Stimulated activated CD4-positive, alpha-beta T cell treated with anti-CD3 and anti-CD28 coated beads, Interleukin-12 subunit alpha, Interleukin-12 subunit beta, amount 100 ng/mL, for 4 hours (primary cell): ENCODE measurements around the gene SV2B.
"Not testable (repeated sequence)": the region's sequence is repeated elsewhere in the genome, so short reads cannot be mapped to it uniquely, and the experiment has no call there.

Source experiments
- DNase-seq: peaks from one replicate; pipeline ENCODE4 v3.0.0-alpha.2; 2020

Gene SV2B

DNA sequence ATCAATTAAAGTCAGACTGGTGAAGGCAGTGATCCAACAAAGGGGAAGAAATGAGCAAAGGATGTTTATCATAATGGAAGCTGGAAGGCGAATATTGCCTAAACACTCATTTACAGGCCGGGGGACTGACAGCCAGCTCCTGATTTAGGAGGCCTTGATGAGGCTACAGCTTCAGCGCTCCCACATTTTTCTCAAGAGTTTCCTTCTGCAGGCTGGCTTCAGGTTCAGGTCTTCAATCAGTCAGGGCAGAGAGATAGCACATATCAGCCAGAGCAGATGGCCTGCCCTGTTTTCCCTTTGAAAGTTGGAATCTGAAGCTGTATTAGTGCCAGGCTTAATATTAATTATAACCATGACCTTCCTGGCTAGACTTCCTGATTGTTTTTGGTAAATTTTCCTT lies 218.9 kb downstream of the SV2B start:
- DNase-seq, result no peak

DNA sequence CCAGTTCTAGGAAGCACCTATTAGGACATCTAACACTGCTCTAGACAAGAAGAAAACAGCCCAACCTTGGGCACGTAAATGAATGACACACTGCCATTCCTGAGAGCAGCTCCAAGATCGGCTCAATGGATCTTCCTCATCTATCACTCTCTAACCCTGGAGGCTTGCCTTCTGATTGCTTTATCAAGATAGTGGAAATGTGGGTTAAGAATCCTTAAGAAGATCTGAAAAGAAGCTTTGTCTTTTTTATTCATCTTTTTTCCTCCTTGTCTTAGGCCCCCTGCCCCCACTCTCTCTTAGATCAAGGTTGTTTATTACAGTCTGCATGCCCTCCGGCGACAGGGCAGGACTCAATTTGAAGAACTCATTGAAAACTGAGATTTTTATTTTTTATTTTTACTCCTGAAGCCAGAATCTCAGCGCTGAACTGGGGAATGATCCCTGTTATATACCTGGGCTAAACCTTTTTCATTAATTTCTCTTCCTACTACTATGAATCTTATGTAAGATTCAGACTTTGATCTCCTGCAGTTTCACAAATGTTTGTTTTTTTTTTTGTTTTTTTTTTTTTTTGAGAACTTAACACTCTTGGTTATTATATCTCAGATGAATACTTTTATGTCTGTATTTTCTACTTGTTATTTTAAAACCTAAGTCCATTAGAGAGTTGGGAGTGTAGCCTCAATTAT lies 219.5 kb downstream of the SV2B start:
- DNase-seq, result no peak

DNA sequence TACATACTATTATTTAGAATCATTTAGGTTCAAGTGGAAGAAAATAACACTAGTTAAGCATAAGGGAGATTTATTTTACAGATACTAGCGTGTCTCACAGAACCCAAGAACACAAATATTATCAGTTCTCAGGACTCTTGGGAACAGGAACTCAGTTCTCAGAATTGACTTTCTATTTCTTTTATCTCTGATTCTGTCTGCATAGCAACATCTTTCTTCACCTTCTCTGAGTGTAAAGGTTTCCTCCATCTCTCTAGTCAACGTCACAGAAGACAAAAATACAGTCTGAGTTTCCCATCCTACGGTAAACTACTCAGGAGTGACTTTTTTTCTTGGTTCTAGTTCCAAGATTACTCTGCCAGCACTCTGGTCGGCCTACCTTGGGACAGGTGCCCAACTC lies 220.0 kb downstream of the SV2B start:
- no peak for DNase-seq

DNA sequence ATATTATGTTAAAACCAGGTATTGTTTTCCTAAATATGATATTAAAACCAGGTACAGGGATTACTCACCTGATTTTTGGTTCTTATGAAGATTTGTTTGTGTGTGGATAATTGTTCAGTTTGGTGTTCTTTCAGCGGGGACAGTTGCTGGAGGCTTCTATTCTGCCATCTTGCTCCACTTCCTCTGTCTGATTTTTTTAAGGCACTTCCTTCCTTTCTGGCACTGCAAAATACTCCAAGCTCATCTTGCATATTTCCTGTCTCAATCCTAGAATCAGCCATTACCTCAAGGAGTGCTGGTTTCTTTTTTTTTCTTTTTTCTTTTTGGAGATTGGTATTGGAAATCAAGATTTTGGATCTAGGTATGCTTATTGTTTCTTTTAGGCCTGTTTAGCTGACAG lies 229.9 kb downstream of the SV2B start:
- no peak for DNase-seq

- DNase-seq, result no peak
Observed at GRCh38 chr15:91331581-91331980, 231.5 kb downstream of the SV2B start.

DNA sequence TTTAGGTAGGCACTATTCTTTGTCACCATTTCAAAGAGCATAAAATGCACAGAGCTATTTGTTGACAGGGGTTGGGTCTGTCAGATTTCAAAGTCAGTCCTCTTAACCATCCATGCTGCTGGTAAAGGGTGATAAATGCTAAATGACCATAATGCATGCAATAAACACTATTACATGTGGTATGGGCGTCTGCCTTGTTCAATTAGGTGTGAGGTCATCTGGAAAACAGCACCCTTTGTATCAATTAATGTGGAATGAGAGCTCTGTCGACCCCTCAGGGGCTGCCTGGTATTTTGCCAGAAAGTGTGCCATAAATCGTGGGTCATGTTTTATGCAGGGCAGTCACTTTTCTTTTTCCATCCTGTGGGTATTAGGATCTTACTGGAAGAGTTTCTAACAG lies 235.6 kb downstream of the SV2B start:
- no peak for DNase-seq

- no peak for DNase-seq
Observed at GRCh38 chr15:91336687-91337086, 236.6 kb downstream of the SV2B start.

DNA sequence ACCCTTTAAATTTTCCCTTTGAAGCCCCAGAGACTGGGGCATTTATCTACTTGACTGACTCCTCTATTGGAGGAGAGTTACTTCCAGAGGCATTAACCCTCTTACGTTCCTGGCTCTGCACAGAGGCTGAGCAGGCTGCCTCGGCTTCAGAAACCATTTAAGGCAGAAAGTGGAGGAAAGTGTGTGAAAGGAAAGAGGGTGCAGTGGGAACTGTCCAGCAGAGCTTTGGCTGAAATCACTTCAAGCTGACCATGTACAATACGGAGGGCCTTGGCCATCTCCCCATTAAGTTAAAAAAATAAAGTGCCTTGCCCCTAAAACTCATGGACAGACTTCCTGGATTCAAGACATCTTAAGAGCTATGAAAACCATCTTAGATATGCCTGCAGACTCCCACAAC lies 238.7 kb downstream of the SV2B start:
- DNase-seq, result no peak

DNA sequence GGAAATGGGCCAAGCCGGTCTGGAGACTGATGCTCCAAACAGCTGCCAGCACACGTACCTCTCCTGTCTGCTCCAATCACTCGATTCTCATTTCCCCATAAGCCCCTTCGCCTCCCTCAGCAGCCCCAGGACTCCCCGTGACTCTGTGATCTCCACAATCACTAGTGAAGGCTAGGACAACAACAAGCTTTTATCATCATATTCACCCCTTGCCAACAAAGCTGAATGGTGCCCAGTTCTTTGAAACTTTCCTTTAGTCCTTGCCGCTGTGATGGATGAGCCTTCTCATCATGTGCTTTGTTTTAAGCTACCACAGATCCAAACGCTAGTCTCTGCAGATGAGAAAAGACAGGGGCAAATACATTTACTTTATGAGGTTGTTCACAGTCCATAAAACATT lies 242.0 kb downstream of the SV2B start:
- no peak for DNase-seq

DNA sequence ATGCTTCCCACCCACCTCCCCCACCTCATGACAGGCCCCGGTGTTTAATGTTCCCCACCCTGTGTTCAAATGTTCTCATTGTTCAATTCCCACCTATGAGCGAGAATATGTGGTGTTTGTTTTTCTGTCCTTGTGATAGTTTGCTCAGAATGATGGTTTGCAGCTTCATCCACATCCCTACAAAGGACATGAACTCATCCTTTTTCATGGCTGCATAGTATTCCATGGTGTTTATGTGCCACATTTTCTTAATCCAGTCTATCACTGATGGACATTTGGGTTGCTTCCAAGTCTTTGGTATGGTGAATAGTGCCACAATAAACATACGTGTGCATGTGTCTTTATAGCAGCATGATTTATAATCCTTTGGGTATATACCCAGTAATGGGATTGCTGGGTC lies 244.9 kb downstream of the SV2B start:
- DNase-seq, result not testable (repeated sequence)

GRCh38 chr15:91345736-91346135 lies 245.7 kb downstream of the SV2B start:
- no peak for DNase-seq

DNA sequence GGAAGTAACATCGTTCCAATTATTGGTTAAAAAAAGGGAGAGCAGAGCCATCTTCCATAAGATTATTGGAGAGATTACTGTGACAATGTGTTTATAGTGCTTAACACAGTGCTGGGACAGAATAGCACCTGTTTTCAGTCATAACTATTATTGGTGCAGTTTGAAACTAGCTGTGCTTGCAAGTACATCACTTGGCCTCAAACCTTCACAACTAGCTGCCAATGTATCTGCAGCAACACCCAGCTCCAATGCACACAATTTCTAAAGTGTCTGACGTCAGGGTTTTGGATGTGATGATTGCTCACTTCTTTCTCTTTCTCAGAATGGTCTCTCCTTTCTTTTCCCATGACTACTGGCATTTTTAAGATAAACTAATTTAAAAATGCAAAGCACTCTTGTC lies 246.2 kb downstream of the SV2B start:
- DNase-seq, result no peak

DNA sequence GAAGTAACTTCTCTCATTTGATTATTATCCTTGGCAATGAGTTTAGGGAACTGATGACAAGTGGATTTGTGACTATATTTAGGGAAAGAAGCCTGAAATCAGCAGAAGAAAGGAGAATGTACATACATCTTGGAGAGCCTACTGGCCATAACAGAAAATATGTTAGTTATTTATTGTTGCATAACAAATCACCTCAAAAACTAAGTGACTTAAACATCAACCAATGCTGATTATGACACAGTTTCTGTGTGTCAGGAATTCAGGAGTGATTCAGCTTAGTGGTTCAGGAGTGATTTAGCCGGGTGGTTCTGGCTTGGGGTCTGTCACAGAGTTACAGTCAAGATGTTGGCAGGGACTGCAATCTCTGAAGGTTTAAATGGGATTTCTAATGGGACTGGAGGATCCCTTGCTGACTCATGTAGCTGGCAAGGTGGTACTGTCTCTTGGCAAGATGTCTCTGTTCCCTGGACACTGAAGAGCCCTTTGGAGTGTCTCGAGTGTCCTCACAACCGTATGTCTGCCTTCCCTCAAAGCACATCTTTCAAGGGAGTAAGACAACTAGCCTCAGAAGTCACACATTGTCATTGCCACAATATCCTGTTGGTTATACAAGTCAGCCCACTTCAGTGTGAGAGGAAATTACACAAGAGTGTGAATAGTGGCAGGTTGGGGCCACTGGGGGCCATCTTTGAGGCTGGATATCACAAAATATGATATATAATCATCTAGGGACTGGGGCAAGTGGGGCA lies 248.9 kb downstream of the SV2B start:
- no peak for DNase-seq
